ENCODE data around the gene TOP3A. TPM values are rescaled to one million over a fixed set of nuclear protein-coding genes. Genes with fewer than 3 reads are reported as not detected.

Gene TOP3A
- total RNA-seq, 4 donors from 2014 or later, result 25.7 to 49.7 (median 35.0) TPM

DNA sequence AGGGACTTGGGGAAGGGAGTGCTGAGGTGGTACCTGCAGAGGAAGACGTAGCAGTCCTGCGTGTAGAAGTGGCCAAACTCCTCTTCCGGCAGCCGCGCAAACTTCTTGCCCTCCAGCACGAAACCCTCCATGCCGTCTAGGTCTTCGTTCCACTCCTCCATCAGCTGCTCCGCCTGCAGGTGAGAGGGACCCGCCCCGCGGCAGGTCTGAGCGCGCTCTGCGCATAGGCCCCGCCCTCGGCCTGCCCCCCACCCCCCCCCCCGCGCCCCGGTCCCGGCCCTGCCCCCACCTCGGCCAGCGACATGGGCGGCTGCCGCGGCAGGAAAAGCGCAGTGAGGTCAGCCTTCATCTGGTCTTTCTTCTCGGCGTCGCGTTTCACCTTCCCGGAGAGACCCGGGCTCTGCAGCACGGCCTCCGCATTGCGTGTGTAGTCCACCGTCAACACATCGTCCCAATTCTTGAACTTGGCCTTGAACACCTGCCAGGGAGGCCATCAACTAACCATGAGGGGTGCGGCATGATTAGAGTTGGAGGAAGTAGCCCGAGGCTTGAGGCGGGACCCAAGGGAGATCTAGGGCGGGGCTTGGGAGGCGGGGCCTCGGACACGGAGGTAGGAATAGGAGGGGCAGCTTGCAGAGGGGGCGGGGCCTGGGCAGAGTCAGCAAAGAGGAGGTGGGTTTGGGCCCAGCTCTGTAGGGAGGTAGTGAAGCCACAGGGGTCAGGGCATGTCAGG is 67.7 kb downstream of the TOP3A start:
- TF ChIP-seq POLR2A (IDR thresholded peaks at IDR 0.05) (no peak), CTCF (IDR thresholded peaks at IDR 0.05) (no peak)
- no peaks in the 10 kb centered on the region for H3K9me3 ChIP-seq
- no peaks in the 10 kb centered on the region for H3K27me3 ChIP-seq
- peaks cover 0 to 26% (median 0%) of the 10 kb centered on the region in 4 donors for H3K4me1 ChIP-seq
- peak overlapping the region in 2 of 4 donors; percentile 52 to 74 for H3K27ac ChIP-seq
- peak overlapping the region in 1 of 4 donors; percentile 33 for H3K4me3 ChIP-seq
- DNase-seq, result peak; percentile 37 to 94 (median 92)
- peaks cover 0 to 82% (median 0%) of the 10 kb centered on the region in 3 donors for H3K36me3 ChIP-seq

- Histone ChIP-seq H3K27me3 (no peaks in the 10 kb centered on the region), H3K4me1 (peaks cover 0 to 26% (median 0%) of the 10 kb centered on the region in 4 donors), H3K4me3 (peak overlapping the region in 1 of 4 donors; percentile 33), H3K27ac (peak overlapping the region in 2 of 4 donors; percentile 52 to 74), H3K36me3 (peaks cover 0 to 80% (median 0%) of the 10 kb centered on the region in 3 donors), H3K9me3 (no peaks in the 10 kb centered on the region)
- no peak for DNase-seq
- TF ChIP-seq CTCF (IDR thresholded peaks at IDR 0.05), result no peak
- no peak for TF ChIP-seq POLR2A (IDR thresholded peaks at IDR 0.05)
Observed at GRCh38 chr17:18246109-18246725, 68.6 kb downstream of the TOP3A start.

DNA sequence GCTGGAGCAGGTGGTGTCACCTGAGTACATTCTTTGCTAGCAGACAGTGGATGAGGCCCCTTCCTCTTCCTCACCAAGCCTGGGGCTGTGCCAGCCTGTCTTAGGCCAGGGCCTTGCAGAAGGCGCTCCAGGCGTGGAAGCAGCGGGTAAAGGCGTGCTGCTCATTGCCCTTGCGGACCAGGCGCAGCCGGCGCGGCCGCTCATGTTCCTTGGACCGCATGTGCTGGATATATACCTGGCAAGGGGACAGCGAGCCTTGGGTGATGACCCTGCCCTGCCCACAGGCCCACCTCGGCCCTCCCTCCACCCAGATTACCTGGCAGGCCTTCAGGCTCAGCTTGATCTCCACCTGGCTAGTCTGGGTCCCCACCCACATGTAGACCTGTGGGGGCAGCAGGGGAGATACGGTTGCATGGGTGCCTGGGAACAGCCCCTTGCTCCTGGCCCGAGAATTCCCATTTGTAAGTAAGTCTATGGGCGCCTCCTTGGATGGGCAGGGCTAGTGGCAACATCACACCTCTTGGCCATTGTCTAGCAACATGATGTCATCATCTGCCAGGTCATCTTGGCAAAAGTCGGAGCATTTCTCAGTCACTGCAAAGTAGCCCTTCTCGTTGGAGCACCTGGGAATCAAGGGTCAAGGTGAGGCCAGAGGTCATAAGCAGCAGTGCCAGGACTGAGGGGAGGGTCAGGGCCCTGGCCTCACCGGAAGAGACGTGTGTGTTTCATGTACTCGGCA is 69.6 kb downstream of the TOP3A start:
- TF ChIP-seq CTCF (IDR thresholded peaks at IDR 0.05), result no peak
- TF ChIP-seq POLR2A (IDR thresholded peaks at IDR 0.05), result no peak
- H3K27me3 ChIP-seq, result no peaks in the 10 kb centered on the region
- H3K36me3 ChIP-seq, result peaks cover 0 to 71% (median 0%) of the 10 kb centered on the region in 3 donors
- no peak overlapping the region for H3K4me3 ChIP-seq
- no peaks in the 10 kb centered on the region for H3K9me3 ChIP-seq
- H3K4me1 ChIP-seq, result peaks cover 0 to 21% (median 0%) of the 10 kb centered on the region in 4 donors
- DNase-seq, result no peak
- H3K27ac ChIP-seq, result no peak overlapping the region

DNA sequence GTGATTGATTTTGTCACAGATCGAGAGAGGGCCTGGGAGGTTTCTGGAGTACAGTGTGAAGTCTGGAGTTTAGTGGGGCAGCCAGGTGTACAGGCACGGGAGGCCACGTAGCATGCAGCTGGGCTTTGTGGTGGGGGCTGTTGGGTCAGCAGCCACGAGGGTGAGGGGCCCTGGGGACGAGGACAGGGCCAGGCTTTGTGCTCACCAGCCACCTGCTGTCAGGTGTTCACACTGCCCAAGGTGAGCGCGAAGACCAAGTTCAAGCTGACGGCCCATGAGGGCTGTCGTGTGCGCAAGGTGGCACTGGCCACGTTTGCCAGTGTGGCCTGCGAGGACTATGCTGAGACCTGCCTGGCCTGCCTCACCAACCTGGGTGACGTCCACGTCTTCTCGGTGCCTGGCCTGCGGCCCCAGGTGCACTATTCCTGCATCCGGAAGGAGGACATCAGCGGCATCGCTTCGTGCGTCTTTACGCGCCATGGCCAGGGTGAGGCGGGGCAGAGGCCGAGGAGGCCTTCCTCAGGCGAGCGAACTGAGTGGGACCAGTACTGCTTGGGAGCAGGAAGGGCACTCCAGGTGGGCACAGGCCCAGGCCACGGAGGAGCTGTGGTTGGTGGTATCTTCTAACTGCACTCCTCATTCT is 73.4 kb downstream of the TOP3A start:
- no peak for TF ChIP-seq CTCF (IDR thresholded peaks at IDR 0.05)
- TF ChIP-seq POLR2A (IDR thresholded peaks at IDR 0.05), result no peak
- Histone ChIP-seq H3K27me3 (no peaks in the 10 kb centered on the region), H3K27ac (no peak overlapping the region), H3K4me3 (no peak overlapping the region), H3K4me1 (peaks cover 0 to 1% (median 0%) of the 10 kb centered on the region in 4 donors), H3K9me3 (no peaks in the 10 kb centered on the region), H3K36me3 (peaks cover 0 to 62% (median 0%) of the 10 kb centered on the region in 3 donors)
- no peak for DNase-seq

DNA sequence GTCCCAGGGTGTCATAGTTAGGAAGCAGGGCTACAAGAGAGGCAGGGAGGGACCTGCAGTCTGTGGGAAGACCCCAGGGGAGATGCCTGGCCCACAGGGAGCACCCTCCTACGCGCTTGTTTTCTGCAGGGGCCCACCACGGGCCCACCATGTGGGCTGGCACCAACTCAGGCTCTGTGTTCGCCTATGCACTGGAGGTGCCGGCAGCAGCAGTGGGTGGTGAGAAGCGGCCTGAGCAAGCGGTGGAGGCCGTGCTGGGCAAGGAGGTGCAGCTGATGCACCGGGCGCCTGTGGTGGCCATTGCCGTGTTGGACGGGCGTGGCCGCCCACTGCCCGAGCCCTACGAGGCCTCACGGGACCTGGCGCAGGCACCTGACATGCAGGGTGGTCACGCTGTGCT is 74.3 kb downstream of the TOP3A start:
- no peak overlapping the region for H3K27ac ChIP-seq
- no peaks in the 10 kb centered on the region for H3K4me1 ChIP-seq
- H3K4me3 ChIP-seq, result no peak overlapping the region
- H3K27me3 ChIP-seq, result no peaks in the 10 kb centered on the region
- no peak for DNase-seq
- H3K9me3 ChIP-seq, result no peaks in the 10 kb centered on the region
- TF ChIP-seq POLR2A (IDR thresholded peaks at IDR 0.05) (no peak), CTCF (IDR thresholded peaks at IDR 0.05) (no peak)
- H3K36me3 ChIP-seq, result peaks cover 0 to 57% (median 0%) of the 10 kb centered on the region in 3 donors
